ENCODE measurements around the gene CWF19L1. TPM values are rescaled to one million over a fixed set of nuclear protein-coding genes. Genes with fewer than 3 reads are reported as not detected.
A peak's percentile ranks its signal among the peaks of the same experiment; 100 is the strongest.

CWF19L1 gene
- total RNA-seq, 1 experiment from 2014 or later: 28.1 TPM

DNA sequence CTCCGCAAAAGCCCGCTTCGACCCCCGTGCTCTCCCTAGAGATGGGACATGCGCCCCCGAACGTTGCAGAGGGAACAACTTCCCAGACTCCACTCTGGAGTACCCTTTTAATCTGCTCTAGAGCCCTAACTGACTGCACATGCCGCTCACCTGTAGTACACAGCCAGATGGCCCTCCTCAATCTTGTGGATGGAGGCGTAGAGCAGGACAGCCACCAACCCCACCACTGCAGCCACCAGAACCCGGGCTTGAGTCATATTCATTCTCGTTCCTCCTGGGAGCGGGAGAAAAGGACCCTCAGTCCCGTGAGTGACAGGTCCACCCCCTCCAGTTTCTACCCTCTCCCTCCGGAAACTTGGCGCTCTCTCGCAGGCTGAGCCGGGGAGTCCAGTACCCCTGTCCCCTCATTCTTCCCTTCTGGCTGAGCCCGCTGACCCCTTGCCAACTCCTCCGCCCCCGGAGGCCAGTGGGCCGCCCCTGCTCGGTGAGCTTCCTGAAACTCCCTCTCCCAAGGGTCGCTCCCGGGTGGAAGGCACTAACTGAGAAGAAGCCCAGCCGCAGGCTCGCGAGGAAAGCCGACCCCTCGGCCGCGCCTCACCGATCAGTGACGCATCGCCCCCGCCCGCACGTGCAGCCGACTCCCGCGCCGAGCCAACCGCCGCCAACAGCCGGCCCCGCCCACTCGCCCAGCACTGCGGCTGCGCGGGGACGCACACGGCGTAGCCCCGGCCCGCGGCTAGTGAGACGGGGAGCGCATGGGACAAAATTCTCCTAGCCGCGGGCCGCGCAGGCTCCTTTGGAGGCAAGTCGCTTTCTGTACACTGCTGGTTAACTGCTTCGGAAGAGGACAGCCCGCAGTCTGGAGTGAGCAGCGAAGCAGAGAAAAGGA lies 81.8 kb downstream of the CWF19L1 start, which contains the start of gene ERLIN1 (continued):
- TF ChIP-seq STAT6 (CRISPR knock-in tag; conservative IDR thresholded peaks at IDR 0.05; ENCODE audit: low read depth) (no peak), ZNF138 (CRISPR knock-in tag; conservative IDR thresholded peaks at IDR 0.05) (no peak), AR (CRISPR knock-in tag; IDR thresholded peaks at IDR 0.05) (no peak), NR3C1 (CRISPR knock-in tag; conservative IDR thresholded peaks at IDR 0.05; ENCODE audit: low read depth) (no peak), FOXJ3 (CRISPR knock-in tag; IDR thresholded peaks at IDR 0.05; ENCODE audit: borderline replicate concordance) (no peak), ZBTB21 (CRISPR knock-in tag; IDR thresholded peaks at IDR 0.05; ENCODE audit: borderline replicate concordance) (peak; percentile 89), JAZF1 (CRISPR knock-in tag; IDR thresholded peaks at IDR 0.05) (no peak), FOXK1 (CRISPR knock-in tag; IDR thresholded peaks at IDR 0.05) (peak; percentile 92), CREM (CRISPR knock-in tag; IDR thresholded peaks at IDR 0.05) (peak; percentile 87), CTCF (IDR thresholded peaks at IDR 0.05) (no peak), PRRX2 (CRISPR knock-in tag; IDR thresholded peaks at IDR 0.05) (no peak), USF1 (CRISPR knock-in tag; IDR thresholded peaks at IDR 0.05) (peak; percentile 65; the same call in 1 of the 2 replicates), TEAD4 (CRISPR knock-in tag; IDR thresholded peaks at IDR 0.05) (no peak), RELA (CRISPR knock-in tag; IDR thresholded peaks at IDR 0.05; ENCODE audit: borderline replicate concordance) (peak; percentile 86; the same call in 1 of the 2 replicates), KAT7 (CRISPR knock-in tag; IDR thresholded peaks at IDR 0.05; ENCODE audit: borderline replicate concordance) (peak; percentile 67; the same call in 1 of the 2 replicates), PRDM15 (CRISPR knock-in tag; IDR thresholded peaks at IDR 0.05) (0 out of 2 replicates have a peak, but pooled peaks have one; percentile 9), NFATC4 (CRISPR knock-in tag; IDR thresholded peaks at IDR 0.05) (no peak), NFE2L1 (CRISPR knock-in tag; IDR thresholded peaks at IDR 0.05) (peak; percentile 91)
- TF ChIP-seq, protein P1, sequence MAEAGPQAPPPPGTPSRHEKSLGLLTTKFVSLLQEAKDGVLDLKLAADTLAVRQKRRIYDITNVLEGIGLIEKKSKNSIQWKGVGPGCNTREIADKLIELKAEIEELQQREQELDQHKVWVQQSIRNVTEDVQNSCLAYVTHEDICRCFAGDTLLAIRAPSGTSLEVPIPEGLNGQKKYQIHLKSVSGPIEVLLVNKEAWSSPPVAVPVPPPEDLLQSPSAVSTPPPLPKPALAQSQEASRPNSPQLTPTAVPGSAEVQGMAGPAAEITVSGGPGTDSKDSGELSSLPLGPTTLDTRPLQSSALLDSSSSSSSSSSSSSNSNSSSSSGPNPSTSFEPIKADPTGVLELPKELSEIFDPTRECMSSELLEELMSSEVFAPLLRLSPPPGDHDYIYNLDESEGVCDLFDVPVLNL (CRISPR knock-in tag; IDR thresholded peaks at IDR 0.05; ENCODE audit: borderline replicate concordance, low read depth): peak; percentile 52; the same call in 1 of the 2 replicates
- TF ChIP-seq, protein P2, sequence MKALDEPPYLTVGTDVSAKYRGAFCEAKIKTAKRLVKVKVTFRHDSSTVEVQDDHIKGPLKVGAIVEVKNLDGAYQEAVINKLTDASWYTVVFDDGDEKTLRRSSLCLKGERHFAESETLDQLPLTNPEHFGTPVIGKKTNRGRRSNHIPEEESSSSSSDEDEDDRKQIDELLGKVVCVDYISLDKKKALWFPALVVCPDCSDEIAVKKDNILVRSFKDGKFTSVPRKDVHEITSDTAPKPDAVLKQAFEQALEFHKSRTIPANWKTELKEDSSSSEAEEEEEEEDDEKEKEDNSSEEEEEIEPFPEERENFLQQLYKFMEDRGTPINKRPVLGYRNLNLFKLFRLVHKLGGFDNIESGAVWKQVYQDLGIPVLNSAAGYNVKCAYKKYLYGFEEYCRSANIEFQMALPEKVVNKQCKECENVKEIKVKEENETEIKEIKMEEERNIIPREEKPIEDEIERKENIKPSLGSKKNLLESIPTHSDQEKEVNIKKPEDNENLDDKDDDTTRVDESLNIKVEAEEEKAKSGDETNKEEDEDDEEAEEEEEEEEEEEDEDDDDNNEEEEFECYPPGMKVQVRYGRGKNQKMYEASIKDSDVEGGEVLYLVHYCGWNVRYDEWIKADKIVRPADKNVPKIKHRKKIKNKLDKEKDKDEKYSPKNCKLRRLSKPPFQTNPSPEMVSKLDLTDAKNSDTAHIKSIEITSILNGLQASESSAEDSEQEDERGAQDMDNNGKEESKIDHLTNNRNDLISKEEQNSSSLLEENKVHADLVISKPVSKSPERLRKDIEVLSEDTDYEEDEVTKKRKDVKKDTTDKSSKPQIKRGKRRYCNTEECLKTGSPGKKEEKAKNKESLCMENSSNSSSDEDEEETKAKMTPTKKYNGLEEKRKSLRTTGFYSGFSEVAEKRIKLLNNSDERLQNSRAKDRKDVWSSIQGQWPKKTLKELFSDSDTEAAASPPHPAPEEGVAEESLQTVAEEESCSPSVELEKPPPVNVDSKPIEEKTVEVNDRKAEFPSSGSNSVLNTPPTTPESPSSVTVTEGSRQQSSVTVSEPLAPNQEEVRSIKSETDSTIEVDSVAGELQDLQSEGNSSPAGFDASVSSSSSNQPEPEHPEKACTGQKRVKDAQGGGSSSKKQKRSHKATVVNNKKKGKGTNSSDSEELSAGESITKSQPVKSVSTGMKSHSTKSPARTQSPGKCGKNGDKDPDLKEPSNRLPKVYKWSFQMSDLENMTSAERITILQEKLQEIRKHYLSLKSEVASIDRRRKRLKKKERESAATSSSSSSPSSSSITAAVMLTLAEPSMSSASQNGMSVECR (CRISPR knock-in tag; IDR thresholded peaks at IDR 0.05; ENCODE audit: borderline replicate concordance): 0 out of 2 replicates have a peak, but pooled peaks have one; percentile 41
